GM12874 (cell line): ENCODE results near the gene MAP7D2.

Source experiments
- TF ChIP-seq, protein P1 (sequence below): IDR thresholded peaks from 2 replicates; pipeline ENCODE4 v1.5.1; 2011; ENCODE audit warnings: low read depth, mild to moderate bottlenecking, control low read depth, low read length, moderate library complexity; ENCODE audit not compliant: insufficient read depth

Gene MAP7D2

DNA sequence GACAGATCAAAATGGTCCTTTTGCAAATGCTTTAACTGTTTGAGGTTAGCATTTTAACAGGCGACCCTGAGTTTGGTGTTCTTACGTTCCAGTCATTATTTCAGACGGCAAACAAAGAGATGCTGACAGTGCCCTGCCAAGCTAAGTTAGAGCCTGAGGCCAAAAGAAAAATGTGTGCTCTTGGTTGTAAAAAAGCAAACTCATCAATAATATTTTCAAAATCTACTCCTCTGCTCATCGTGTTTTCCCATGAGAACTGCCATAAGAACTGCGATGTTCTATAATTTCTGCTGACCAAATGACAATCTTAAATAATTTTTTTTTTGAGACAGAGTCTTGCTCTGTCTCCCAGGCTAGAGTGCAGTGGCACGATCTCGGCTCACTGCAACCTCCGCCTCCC lies 63.2 kb downstream of the MAP7D2 start:
- TF ChIP-seq, protein P1, sequence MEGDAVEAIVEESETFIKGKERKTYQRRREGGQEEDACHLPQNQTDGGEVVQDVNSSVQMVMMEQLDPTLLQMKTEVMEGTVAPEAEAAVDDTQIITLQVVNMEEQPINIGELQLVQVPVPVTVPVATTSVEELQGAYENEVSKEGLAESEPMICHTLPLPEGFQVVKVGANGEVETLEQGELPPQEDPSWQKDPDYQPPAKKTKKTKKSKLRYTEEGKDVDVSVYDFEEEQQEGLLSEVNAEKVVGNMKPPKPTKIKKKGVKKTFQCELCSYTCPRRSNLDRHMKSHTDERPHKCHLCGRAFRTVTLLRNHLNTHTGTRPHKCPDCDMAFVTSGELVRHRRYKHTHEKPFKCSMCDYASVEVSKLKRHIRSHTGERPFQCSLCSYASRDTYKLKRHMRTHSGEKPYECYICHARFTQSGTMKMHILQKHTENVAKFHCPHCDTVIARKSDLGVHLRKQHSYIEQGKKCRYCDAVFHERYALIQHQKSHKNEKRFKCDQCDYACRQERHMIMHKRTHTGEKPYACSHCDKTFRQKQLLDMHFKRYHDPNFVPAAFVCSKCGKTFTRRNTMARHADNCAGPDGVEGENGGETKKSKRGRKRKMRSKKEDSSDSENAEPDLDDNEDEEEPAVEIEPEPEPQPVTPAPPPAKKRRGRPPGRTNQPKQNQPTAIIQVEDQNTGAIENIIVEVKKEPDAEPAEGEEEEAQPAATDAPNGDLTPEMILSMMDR = no peak

DNA sequence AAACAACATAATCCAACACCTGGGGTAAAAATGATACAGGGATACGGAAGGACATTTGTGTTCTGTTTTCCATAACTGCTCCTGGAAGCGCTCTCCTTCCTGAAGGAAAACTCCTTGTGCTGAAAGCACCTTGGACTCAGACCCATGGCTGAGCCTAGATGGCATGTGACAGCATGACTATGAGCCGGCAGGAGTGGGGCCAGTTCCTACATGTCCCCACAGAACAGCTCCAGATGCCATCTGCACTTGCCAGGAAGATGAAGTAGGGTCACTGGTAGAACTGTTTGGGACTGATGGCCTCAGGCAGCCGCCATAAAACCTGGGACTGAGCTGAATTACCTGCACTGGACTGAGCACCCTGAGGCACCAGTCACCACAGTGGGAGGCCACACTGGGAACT lies 69.8 kb downstream of the MAP7D2 start:
- TF ChIP-seq, protein P1 = no peak

GRCh38 chrX:20046223-20046622 lies 70.5 kb downstream of the MAP7D2 start:
- TF ChIP-seq, protein P1 = no peak

- TF ChIP-seq, protein P1 = no peak
Observed at GRCh38 chrX:20042221-20042620, 74.5 kb downstream of the MAP7D2 start.

DNA sequence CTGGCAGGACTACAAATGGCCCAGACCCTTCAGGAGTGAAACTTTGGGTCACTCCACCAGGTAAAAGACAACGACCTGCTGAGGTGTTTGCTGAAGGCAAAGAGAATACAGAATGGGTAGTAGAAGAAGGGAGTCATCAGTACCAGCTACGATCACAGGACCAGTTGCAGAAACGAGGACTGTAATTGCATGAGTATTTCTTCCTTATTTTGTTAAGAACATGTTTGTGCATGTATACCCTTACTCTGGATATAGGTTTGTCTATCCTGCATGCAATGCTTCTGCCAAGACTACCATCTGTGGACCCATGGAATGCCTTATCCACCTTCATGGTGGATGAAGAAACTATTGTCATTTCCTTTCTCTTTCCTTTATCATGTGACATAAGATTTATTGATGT lies 77.7 kb downstream of the MAP7D2 start:
- TF ChIP-seq, protein P1 = no peak

GRCh38 chrX:20037186-20037585 lies 79.5 kb downstream of the MAP7D2 start:
- TF ChIP-seq, protein P1 = no peak

DNA sequence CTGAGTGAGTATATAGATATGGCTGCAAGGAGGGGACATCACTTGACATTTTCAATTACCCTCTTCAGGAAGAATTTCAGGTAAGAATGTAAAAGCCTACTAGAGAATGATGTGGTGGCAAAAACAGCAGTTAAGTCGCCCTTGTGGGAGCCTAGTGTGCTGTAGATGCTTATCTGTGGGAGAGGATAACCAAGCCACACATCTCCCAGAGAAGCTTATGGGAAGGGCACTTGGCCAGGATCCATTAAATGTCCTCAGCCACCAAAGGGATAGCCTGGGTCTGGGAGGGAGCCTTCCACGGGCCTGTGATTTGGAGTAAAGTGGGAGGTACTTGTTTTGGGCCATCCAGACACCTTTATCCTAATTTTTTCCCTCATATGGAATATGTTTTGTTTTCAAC lies 84.5 kb downstream of the MAP7D2 start:
- TF ChIP-seq, protein P1 = no peak

- TF ChIP-seq, protein P1 = no peak
Observed at GRCh38 chrX:20029728-20030127, 87.0 kb downstream of the MAP7D2 start.
